Measurements from ENCODE around the gene SP2. TPM values are rescaled to one million over a fixed set of nuclear protein-coding genes. Genes with fewer than 3 reads are reported as not detected.

SP2 gene
- total and polyA plus RNA-seq, 2 of the 8 experiments (the other 6 are each of a cell fraction or from before 2014, with no cell fraction given) = 5.6 to 13.8 TPM

DNA sequence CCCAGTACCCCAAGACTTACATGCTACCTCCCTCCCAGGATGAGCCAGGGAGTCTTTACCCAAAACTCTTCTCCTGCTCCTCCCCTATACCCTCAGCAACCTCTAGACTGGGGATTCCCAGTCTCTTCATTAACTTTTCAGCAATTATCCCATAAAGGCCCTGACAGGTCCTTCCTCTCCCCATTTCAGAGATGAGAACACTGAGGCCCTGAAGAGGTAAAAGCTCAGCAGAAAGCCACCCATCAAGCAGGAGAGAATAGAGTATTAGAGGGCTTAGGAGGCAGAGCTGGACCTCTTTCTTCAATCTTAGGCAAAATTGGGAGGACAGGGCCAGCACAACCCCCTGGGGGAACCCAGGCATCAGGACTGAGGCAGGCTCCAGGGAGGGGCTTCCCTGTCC is 39.2 kb upstream of the SP2 start:
- no peaks in the 10 kb centered on the region for H3K9me3 ChIP-seq (ENCODE audit: insufficient read depth in 2 of 2, low read depth in 1 of 2, low read length in 1 of 2)
- H3K36me3 ChIP-seq (ENCODE audit: control insufficient read depth in 2 of 4, insufficient read depth in 4 of 4, low read length in 3 of 4) = no peaks in the 10 kb centered on the region
- POLR2A ChIA-PET (ENCODE audit: partially characterized antibody) = interaction anchor here (1.3 to 1.9 kb wide), 3 partner anchors 10 to 143 kb away, joined by 3 to 7 read pairs (median 3); partner anchors contain the start of gene SP2
- no peak for FAIRE-seq
- no peaks in the 10 kb centered on the region for H3K79me2 ChIP-seq (ENCODE audit: control insufficient read depth in 1 of 2, insufficient read depth in 2 of 2, low read length in 2 of 2)
- H4K91ac ChIP-seq (replicated peaks; ENCODE audit: insufficient read length, low read length) = no peak overlapping the region
- no peak overlapping the region for H2BK12ac ChIP-seq (ENCODE audit: low read depth, low read length)
- H3K79me1 ChIP-seq (ENCODE audit: low read depth, low read length) = no peaks in the 10 kb centered on the region
- H2BK20ac ChIP-seq (ENCODE audit: low read length) = no peak overlapping the region
- H3K14ac ChIP-seq (ENCODE audit: insufficient read length) = no peak overlapping the region
- no peak overlapping the region for H3K4me3 ChIP-seq (ENCODE audit: extremely low read depth in 1 of 4, insufficient read depth in 2 of 4, low read depth in 3 of 4, low read length in 4 of 4)
- H3K4me2 ChIP-seq (ENCODE audit: insufficient read depth in 1 of 2, low read depth in 2 of 2, low read length in 2 of 2) = no peak overlapping the region
- no peak overlapping the region for H2AK5ac ChIP-seq (ENCODE audit: low read depth, low read length)
- H4K20me1 ChIP-seq (replicated peaks in 1 of 2; ENCODE audit: control insufficient read depth in 1 of 2, insufficient read depth in 2 of 2, low read length in 2 of 2) = no peaks in the 10 kb centered on the region
- no peak overlapping the region for H3K4ac ChIP-seq (replicated peaks; ENCODE audit: insufficient read length, low read depth, low read length)
- peaks cover 4 to 8% (median 7%) of the 10 kb centered on the region in 4 experiments; a peak in 5 of 7 replicates for H3K4me1 ChIP-seq (replicated peaks in 1 of 4; ENCODE audit: control insufficient read depth in 3 of 4, insufficient read depth in 4 of 4, low read length in 3 of 4)
- H3K23me2 ChIP-seq (ENCODE audit: low read depth, low read length) = peaks cover 3% of the 10 kb centered on the region
- H2AFZ ChIP-seq (ENCODE audit: low read length) = no peak overlapping the region
- no peak overlapping the region for H2BK15ac ChIP-seq (ENCODE audit: low read length)
- H2BK5ac ChIP-seq (ENCODE audit: low read depth, low read length) = no peak overlapping the region
- H3K27ac ChIP-seq (ENCODE audit: low read depth, low read length) = no peak overlapping the region
- H3K18ac ChIP-seq (ENCODE audit: extremely low read depth, low read length) = no peak overlapping the region
- H4K5ac ChIP-seq (ENCODE audit: insufficient read length, low read depth, low read length) = no peak overlapping the region
- no peak for DNase-seq (ENCODE audit: low read depth in 1 of 2, low spot score in 2 of 2)
- CTCF ChIA-PET (ENCODE audit: partially characterized antibody) = interaction anchor here (0.9 to 33.0 kb wide), 6 partner anchors 8 to 406 kb away, joined by 3 to 1206 read pairs (median 133); partner anchors contain the start of genes SCRN2, SP2 and SP6
- H4K8ac ChIP-seq (ENCODE audit: extremely low read depth, insufficient read depth, low read length) = no peak overlapping the region
- no peak overlapping the region for H3K56ac ChIP-seq (replicated peaks; ENCODE audit: insufficient read length, low read depth, low read length)
- TF ChIP-seq, protein P1, sequence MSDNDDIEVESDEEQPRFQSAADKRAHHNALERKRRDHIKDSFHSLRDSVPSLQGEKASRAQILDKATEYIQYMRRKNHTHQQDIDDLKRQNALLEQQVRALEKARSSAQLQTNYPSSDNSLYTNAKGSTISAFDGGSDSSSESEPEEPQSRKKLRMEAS (IDR thresholded peaks at IDR 0.05) = no peak
- TF ChIP-seq KDM1A (IDR thresholded peaks at IDR 0.05; ENCODE audit: borderline replicate concordance, low read length) = peak; percentile 75; the same call in 1 of the 2 replicates
- H3K27me3 ChIP-seq (replicated peaks in 1 of 4; ENCODE audit: control insufficient read depth in 3 of 4, extremely low read depth in 1 of 4, insufficient read depth in 3 of 4, low read length in 3 of 4) = peaks cover 17 to 49% (median 44%) of the 10 kb centered on the region in 4 experiments
- no peak overlapping the region for H3K23ac ChIP-seq (ENCODE audit: insufficient read length)
- H2BK120ac ChIP-seq (replicated peaks; ENCODE audit: low read depth, low read length) = no peak overlapping the region
- no peak overlapping the region for H3K9ac ChIP-seq (replicated peaks in 1 of 4; ENCODE audit: extremely low read depth in 1 of 4, low read depth in 3 of 4, low read length in 3 of 4)
